ENCODE data around the gene TCEANC2. TPM values are rescaled to one million over a fixed set of nuclear protein-coding genes. Genes with fewer than 3 reads are reported as not detected.
"Not testable (repeated sequence)": the region's sequence is repeated elsewhere in the genome, so short reads cannot be mapped to it uniquely, and the experiment has no call there.

TCEANC2 gene
- total RNA-seq (2014; rRNA removed; shearing (Covaris generic)) = 4.3 and 6.4 TPM in 2 replicates

DNA sequence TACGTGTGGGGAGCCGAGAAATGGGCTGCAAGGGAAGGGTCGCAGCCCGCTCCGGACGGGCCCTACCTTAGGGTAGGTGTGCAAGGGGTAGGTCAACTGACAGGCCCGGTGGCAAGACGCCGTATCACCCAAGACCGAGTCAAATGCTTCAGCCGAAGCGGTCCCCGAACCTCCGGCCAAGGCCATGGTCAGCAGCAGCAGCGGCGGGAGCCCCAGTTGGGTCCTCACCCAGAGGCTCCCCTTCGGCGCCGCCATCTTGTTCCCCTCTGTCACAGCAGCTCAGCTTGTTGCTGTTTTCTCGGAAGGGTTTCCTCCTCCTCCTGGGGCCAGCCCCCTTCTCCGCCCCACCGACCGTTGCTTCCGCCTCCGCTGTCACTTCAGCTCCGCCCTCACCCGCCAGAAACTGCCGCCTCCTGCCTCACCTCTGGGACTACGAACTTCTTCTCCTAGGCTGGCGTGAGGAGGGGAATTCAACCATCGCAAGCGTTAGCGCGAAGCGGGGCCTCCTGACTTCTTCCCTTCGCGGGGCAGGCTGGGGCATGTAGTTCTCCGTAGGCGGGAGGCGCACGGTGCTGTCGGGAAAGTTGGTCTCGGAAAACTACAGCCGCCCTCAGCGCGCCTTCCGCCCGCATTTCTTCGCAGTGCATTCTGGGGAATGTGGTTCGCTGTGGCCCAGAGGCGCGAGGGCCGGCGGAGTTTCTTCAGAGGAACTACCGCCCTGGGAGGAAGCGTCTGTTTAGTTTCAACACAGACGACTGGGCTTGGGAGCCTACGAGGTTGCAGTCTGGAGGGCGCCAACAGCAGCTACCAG is at the start of gene TCEANC2, which contains the start of gene TMEM59:
TSS of gene TCEANC2 (plus strand) at position 675 of the 811 bp plus-strand sequence. CDS start 815 bp downstream, outside the sequence.
TSS of gene TMEM59 (minus strand) at position 271 of the 811 bp plus-strand sequence. CDS start at position 255, 16 bp downstream.
- Histone ChIP-seq H3K36me3 (replicated peaks; ENCODE audit: control insufficient read depth, insufficient read depth, low read length) (no peaks in the 10 kb centered on the region), H3K27me3 (ENCODE audit: control insufficient read depth, insufficient read depth, low read length) (no peaks in the 10 kb centered on the region), H3K4me3 (ENCODE audit: insufficient read depth, low read depth, low read length) (peak within 1 kb of the TSS; percentile 97)
- DNase-seq = peak; percentile 92

DNA sequence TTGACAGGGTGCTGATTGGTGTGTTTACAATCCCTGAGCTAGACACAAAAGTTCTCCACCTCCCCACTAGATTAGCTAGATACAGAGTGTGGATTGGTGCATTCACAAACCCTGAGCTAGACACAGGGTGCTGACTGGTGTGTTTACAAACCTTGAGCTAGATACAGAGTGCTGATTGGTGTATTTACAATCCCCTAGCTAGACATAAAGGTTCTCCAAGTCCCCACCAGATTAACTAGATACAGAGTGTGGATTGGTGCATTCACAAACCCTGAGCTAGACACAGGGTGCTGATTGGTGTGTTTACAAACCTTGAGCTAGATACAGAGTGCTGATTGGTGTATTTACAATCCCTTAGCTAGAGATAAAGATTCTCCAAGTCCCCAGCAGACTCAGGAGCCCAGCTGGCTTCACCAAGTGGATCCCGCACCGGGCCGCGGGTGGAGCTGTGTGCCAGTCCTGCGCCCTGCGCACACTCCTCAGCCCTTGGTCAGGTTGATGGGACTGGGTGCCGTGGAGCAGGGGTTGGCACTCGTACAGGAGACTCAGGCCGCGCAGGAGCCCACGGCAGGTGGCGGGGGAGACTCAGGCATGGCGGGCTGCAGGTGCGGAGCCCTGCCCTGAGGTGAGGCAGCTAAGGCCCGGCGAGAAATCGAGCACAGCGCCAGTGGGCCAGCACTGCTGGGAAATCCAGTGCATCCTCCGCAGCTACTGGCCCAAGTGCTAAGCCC is 49.5 kb upstream of the TCEANC2 start:
- not testable (repeated sequence) for DNase-seq; H3K4me3 ChIP-seq (ENCODE audit: insufficient read depth, low read depth, low read length); H3K36me3 ChIP-seq (replicated peaks; ENCODE audit: control insufficient read depth, insufficient read depth, low read length); H3K27me3 ChIP-seq (ENCODE audit: control insufficient read depth, insufficient read depth, low read length)

DNA sequence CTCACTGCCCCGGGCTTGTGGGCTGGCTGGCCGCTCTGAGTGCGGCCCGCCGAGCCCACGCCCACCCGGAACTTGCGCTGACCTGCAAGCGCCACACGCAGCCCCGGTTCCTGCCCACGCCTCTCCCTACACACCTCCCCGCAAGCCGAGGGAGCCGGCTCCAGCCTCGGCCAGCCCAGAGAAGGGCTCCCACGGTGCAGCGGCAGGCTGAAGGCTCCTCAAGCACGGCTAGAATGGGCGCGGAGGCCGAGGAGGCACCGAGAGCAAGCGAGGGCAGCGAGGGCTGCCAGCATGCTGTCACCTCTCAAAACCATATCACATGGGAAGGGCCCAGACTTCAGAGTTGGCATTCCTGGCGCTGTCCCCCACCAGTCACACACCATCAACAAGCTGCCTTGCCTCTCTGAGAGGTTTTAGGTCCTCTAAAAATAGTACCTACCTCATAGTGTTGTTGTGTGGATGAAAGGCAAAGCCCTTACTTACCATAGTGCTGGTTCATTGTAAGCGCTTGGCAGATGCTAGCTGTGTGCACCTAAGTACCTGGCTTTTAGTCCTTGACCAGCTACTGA is 48.8 kb upstream of the TCEANC2 start:
- DNase-seq = no peak
- H3K4me3 ChIP-seq (ENCODE audit: insufficient read depth, low read depth, low read length) = no peak overlapping the region

DNA sequence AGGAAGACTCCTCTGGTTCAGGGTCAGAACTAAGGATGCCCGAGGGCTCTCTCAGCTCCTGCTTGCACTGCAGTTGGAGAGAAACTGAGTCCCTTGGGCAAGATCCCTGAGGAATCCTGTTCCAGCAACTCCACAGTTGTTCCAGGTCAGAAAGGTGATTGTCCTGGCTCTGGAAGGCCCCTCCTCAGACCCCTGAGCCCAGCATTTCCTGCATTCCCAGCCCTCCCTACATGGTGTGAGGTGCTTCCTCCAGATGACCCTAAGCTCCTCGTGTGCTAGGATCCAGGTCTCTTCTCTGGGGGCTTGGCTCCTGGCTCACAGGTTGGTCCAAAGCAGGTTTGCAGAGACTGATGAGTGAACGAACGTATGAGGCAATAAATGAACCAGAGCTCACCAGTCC is 46.9 kb upstream of the TCEANC2 start:
- DNase-seq = no peak

More for the DNA sequence above, 48.8 kb upstream of the TCEANC2 start:
- no peaks in the 10 kb centered on the region for H3K36me3 ChIP-seq (replicated peaks; ENCODE audit: control insufficient read depth, insufficient read depth, low read length)
- no peaks in the 10 kb centered on the region; the same call in 1 of the 2 replicates for H3K27me3 ChIP-seq (ENCODE audit: control insufficient read depth, insufficient read depth, low read length)

DNA sequence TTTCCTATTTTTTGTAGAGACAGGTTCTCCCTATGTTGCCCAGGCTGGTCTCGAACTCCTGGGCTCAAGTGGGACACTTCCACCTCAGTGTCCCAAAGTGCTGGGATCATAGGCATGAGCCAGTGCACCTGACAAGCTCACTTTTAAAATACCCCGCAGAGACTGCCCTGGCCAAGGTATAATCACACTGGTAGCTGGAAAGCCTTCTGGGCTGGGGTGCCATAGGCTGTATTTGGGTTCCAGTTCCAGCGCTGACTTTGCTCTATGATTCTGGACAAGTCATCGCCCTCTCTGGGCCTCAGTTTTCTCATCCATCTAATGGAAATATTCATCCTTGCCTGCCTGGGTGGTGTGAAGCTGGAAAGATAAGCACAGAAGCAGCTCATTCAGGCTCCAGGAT is 45.8 kb upstream of the TCEANC2 start:
- Histone ChIP-seq H3K36me3 (replicated peaks; ENCODE audit: control insufficient read depth, insufficient read depth, low read length) (no peaks in the 10 kb centered on the region), H3K4me3 (ENCODE audit: insufficient read depth, low read depth, low read length) (no peak overlapping the region), H3K27me3 (ENCODE audit: control insufficient read depth, insufficient read depth, low read length) (no peaks in the 10 kb centered on the region)
- no peak for DNase-seq

More for the DNA sequence above, 46.9 kb upstream of the TCEANC2 start:
- Histone ChIP-seq H3K36me3 (replicated peaks; ENCODE audit: control insufficient read depth, insufficient read depth, low read length) (no peaks in the 10 kb centered on the region), H3K4me3 (ENCODE audit: insufficient read depth, low read depth, low read length) (no peak overlapping the region), H3K27me3 (ENCODE audit: control insufficient read depth, insufficient read depth, low read length) (no peaks in the 10 kb centered on the region; the same call in 1 of the 2 replicates)

DNA sequence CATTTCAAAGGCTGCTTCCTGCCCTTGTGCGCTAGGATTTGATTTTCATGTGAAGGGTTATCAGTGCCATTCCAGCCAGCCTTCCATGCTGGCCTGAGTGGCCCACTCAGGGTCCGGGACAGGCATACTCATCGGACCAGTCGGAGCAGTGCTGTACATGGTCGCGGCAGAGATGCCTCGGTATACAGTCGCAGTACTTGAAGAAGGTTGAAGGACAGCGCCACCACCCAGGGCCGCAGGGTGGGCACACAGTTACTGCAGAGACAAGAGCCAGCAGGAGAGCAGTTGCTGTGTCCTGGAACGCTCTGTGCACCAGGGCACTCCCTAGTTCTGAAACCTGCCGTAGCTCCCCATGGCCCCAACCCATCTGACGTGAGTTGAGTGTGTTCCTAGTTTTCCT is 44.5 kb upstream of the TCEANC2 start:
- no peaks in the 10 kb centered on the region for H3K27me3 ChIP-seq (ENCODE audit: control insufficient read depth, insufficient read depth, low read length)
- no peak overlapping the region for H3K4me3 ChIP-seq (ENCODE audit: insufficient read depth, low read depth, low read length)
- DNase-seq = no peak
- H3K36me3 ChIP-seq (replicated peaks; ENCODE audit: control insufficient read depth, insufficient read depth, low read length) = no peaks in the 10 kb centered on the region

DNA sequence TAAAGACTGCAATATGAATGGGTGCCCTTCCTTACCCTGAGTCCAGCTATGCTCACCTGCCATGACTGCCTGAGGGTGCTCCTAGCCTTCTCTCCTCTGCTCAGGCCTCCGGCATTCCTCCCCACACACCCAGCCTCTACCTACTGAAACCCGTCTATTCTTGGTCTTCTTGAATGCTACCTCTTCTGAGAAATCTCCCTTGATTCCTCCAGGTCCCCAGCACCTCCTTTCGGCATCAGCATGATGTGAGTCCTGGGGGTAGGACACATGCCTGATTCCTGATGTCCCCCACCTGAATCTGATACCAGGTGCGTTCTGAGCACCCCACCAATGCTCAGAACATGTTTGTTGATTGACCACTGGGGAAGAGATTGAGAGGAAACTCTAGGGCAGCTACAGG is 44.0 kb upstream of the TCEANC2 start:
- DNase-seq = no peak
- Histone ChIP-seq H3K4me3 (ENCODE audit: insufficient read depth, low read depth, low read length) (no peak overlapping the region), H3K36me3 (replicated peaks; ENCODE audit: control insufficient read depth, insufficient read depth, low read length) (no peaks in the 10 kb centered on the region), H3K27me3 (ENCODE audit: control insufficient read depth, insufficient read depth, low read length) (no peaks in the 10 kb centered on the region)

DNA sequence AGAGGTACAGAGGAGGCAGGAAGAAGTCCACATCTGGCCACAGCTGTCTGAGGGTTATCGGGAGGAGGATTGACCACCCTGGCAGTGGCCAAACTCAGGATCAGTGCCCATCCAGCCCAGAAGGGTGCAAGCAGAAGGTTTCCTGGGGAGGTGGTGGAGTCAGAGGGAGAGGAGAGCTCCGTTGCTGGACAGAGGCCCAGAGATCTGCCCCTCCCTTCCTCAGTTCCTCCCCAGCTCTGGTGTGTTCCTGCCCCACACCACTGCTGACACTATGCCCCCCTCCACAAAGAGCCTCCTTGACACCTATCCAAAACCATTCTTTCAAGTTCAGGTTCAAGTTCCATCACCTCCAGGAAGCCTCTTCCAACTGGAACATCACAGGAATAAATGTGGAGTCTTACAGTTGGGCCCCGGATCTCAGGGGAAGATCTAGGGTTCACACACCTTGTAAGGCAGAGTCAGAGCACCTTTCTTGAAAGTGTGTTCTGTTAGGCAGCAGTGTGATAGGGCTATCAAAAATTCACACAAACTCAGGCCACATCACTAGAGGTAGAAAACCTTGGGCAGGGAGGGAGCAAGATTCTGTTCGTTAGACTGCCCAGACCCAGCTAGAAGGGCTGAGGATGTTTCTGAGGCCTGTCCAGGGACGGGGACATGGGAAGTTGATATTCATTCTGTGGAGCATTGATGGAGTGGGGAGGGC is 42.8 kb upstream of the TCEANC2 start:
- no peaks in the 10 kb centered on the region for H3K36me3 ChIP-seq (replicated peaks; ENCODE audit: control insufficient read depth, insufficient read depth, low read length)
- H3K27me3 ChIP-seq (ENCODE audit: control insufficient read depth, insufficient read depth, low read length) = no peaks in the 10 kb centered on the region
- DNase-seq = no peak
- H3K4me3 ChIP-seq (ENCODE audit: insufficient read depth, low read depth, low read length) = no peak overlapping the region

DNA sequence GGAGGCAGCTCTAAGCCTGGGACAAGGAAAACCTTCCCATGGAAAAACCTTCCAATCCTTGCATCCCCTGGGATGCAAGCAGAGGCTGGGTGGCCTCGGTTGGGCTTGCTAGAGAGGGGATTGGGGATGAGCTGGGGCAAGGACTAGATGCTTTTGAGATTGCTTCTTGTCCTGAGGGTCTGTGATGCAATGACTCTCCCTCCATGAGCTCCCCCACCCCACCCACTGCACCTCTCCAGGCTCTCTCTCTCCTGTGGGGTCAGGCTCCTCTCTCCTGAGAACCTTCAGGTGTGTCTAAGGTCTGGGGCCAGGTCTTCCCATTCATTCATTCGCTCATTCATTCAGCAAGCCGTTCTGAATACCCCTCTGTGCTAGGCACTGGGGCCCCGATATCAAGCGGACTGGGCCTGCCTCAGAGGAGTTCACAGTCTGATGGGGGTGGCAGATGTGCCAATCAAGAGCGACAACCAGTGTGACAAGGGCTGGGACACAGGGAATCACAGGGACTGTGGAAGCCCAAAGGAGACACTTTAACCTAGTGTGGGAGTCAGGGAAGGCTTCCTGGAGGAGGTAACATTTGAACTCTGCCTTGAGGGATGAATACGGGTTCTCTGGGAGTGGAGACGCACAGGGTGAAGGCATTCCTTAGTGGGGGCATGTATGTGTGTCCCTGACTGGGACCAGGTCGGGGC is 41.9 kb upstream of the TCEANC2 start:
- no peaks in the 10 kb centered on the region for H3K36me3 ChIP-seq (replicated peaks; ENCODE audit: control insufficient read depth, insufficient read depth, low read length)
- no peak overlapping the region for H3K4me3 ChIP-seq (ENCODE audit: insufficient read depth, low read depth, low read length)
- DNase-seq = no peak
- H3K27me3 ChIP-seq (ENCODE audit: control insufficient read depth, insufficient read depth, low read length) = no peaks in the 10 kb centered on the region

DNA sequence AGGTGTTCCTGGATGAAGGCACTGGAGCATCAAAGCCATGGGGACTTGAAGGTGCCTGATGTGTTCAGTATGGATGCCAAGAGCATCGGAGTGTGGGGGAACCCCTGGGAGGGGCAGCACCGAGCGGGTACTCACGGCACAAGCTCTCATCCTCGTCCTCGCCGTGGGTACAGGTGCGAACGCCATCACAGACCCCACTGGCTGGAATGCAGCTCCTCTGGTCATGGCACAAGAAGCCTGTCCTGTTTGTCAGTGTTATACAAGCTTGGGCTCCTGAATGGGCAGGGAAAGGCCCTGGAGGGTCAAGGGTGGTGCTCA is 41.4 kb upstream of the TCEANC2 start:
- no peaks in the 10 kb centered on the region for H3K27me3 ChIP-seq (ENCODE audit: control insufficient read depth, insufficient read depth, low read length)
- no peak overlapping the region for H3K4me3 ChIP-seq (ENCODE audit: insufficient read depth, low read depth, low read length)
- DNase-seq = no peak
- H3K36me3 ChIP-seq (replicated peaks; ENCODE audit: control insufficient read depth, insufficient read depth, low read length) = no peaks in the 10 kb centered on the region

DNA sequence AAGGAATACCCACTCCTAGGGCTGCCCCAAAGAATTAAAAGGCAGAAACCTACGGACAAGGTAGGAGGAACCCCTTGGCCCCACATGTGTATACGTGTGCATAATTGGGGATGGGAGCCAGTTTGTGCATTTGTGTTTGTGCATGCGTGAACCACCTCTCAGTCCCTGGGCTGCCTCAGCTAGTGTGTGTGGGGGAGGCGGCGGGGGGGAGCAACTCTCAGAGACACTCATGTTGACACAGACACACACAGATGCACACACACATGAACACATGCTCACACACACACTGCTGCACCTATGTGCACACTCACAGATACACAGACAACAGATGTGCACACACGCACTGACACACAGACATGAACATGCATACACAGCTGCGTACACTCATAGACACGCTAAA is 40.5 kb upstream of the TCEANC2 start:
- no peaks in the 10 kb centered on the region for H3K36me3 ChIP-seq (replicated peaks; ENCODE audit: control insufficient read depth, insufficient read depth, low read length)
- H3K27me3 ChIP-seq (ENCODE audit: control insufficient read depth, insufficient read depth, low read length) = no peaks in the 10 kb centered on the region; the same call in 1 of the 2 replicates
- H3K4me3 ChIP-seq (ENCODE audit: insufficient read depth, low read depth, low read length) = no peak overlapping the region
- no peak for DNase-seq

DNA sequence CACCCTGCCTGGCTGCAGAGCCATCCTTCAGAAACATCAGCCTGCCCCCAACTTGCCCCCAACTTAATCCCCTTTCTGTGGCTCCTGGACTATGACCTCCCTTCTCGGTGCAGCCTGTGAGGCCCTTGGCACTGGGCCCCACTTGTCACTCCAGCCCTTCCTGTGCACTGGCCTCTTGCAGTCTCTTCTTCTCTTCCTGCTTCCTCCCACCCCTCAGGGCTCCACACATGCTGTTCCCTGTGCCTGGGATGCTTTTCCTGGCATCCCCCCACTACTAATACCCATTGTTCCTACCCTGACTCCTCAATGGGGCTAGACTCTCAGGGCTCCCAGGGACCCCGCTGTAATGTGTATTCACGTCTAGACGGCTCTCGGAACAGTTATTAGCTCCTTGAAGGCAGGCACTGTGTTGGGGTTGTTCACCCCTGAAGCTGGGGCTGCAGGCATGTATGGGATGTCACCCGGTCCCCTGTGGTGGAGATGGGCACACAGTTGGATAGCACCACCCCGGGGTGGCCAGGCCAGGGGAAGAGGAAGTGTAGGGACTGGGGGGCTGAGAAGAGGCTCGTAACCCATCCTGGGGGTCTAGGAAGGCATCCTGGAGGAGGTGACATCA is 39.9 kb upstream of the TCEANC2 start:
- H3K36me3 ChIP-seq (replicated peaks; ENCODE audit: control insufficient read depth, insufficient read depth, low read length) = no peaks in the 10 kb centered on the region
- DNase-seq = no peak
- no peak overlapping the region for H3K4me3 ChIP-seq (ENCODE audit: insufficient read depth, low read depth, low read length)
- H3K27me3 ChIP-seq (ENCODE audit: control insufficient read depth, insufficient read depth, low read length) = no peaks in the 10 kb centered on the region; the same call in 1 of the 2 replicates

DNA sequence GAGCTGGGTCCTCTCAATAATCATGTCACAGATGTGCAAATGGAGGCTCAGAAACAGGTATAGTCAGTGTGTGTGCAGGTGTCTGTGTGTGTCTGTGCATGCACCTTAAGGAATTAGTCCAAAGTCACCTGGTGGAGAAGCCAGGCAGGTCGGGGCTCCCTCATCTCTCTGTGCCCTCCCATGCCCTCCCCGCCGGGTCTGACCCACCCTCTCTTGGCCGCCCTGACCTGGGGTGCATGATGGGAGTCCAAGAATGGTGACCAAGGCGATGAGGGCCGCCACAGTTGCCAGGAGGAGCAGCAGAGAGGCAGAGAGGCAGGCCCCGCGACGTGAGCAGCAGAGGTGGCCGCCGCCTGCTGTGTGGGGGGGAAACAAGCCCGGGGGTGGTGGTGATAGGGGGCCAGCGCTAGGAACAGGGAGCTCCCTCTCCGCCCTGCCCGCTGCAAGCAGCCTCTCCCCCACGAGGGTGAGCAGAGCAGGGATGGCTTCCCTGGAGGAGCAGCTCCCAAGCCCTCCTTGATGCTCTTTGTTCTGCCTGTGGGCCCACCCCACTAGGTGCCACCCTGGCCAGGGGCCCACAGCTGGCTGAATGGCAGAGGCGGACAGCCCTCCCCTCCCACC is 39.3 kb upstream of the TCEANC2 start:
- Histone ChIP-seq H3K4me3 (ENCODE audit: insufficient read depth, low read depth, low read length) (no peak overlapping the region), H3K27me3 (ENCODE audit: control insufficient read depth, insufficient read depth, low read length) (no peaks in the 10 kb centered on the region; the same call in 1 of the 2 replicates), H3K36me3 (replicated peaks; ENCODE audit: control insufficient read depth, insufficient read depth, low read length) (no peaks in the 10 kb centered on the region)
- peak; percentile 65 for DNase-seq

All from H7 (cell line).